ENCODE results near the gene CEMP1.

- TF ChIP-seq CTCF (IDR thresholded peaks at IDR 0.05) (no peak), POLR2A (IDR thresholded peaks at IDR 0.05) (peak in 1 of 2 donors; percentile 42)
Observed at GRCh38 chr16:2520097-2520783, 11.0 kb downstream of the CEMP1 start, which contains the start of gene AMDHD2.

Data from uterus (tissue), 2 donors.